Breast epithelium (tissue), 3 donors: ENCODE measurements around the gene CLASP1.

Experiments used
- POLR2A ChIP-seq: fragments of 450-650 bp; IDR thresholded peaks from one replicate; pipeline ENCODE4 v1.6.1; 2016; ENCODE audit warnings: antibody characterized with exemption, mild to moderate bottlenecking, moderate library complexity
- POLR2AphosphoS5 ChIP-seq, 3 donors: sonication (generic); formaldehyde crosslinking; IDR thresholded peaks; one replicate each; pipeline ENCODE4 v1.6.1; 2017; ENCODE audit warnings: antibody characterized with exemption in 3 of 3
- TF ChIP-seq, protein P1 (sequence below), 3 donors: fragments of 450-650 bp; IDR thresholded peaks; one replicate each; pipeline ENCODE4 v1.5.1; 2016 to 2017; ENCODE audit warnings: antibody characterized with exemption in 3 of 3, mild to moderate bottlenecking in 3 of 3, moderate library complexity in 3 of 3

- TF ChIP-seq, protein P1, sequence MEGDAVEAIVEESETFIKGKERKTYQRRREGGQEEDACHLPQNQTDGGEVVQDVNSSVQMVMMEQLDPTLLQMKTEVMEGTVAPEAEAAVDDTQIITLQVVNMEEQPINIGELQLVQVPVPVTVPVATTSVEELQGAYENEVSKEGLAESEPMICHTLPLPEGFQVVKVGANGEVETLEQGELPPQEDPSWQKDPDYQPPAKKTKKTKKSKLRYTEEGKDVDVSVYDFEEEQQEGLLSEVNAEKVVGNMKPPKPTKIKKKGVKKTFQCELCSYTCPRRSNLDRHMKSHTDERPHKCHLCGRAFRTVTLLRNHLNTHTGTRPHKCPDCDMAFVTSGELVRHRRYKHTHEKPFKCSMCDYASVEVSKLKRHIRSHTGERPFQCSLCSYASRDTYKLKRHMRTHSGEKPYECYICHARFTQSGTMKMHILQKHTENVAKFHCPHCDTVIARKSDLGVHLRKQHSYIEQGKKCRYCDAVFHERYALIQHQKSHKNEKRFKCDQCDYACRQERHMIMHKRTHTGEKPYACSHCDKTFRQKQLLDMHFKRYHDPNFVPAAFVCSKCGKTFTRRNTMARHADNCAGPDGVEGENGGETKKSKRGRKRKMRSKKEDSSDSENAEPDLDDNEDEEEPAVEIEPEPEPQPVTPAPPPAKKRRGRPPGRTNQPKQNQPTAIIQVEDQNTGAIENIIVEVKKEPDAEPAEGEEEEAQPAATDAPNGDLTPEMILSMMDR (IDR thresholded peaks at IDR 0.05), result no peak
- no peak for TF ChIP-seq POLR2A
- TF ChIP-seq POLR2AphosphoS5 (IDR thresholded peaks at IDR 0.05), result no peak
Observed at GRCh38 chr2:121355488-121355887, 293.8 kb downstream of the CLASP1 start.
